Stimulated activated CD4-positive, alpha-beta T cell treated with anti-CD3 and anti-CD28 coated beads, Interleukin-4, amount 100 ng/mL, for 24 hours (primary cell): ENCODE measurements around the gene HOXC12.

Source experiments
- DNase-seq: peaks from one replicate; pipeline ENCODE4 v3.0.0-alpha.2; 2020

Gene HOXC12

GRCh38 chr12:53998110-53998899 lies 43.6 kb downstream of the HOXC12 start:
- no peak for DNase-seq

- no peak for DNase-seq
Observed at GRCh38 chr12:53998900-53999236, 44.2 kb downstream of the HOXC12 start.

- DNase-seq, result no peak
Observed at GRCh38 chr12:53999559-54000115, 44.9 kb downstream of the HOXC12 start.

GRCh38 chr12:54000116-54001114 lies 45.7 kb downstream of the HOXC12 start, which contains the start of gene HOXC9:
Gene HOXC9, plus strand, starts transcription at chr12:54000161. Its CDS starts 28 bp downstream, at chr12:54000189.
- no peak for DNase-seq

GRCh38 chr12:54001283-54002187 lies 46.8 kb downstream of the HOXC12 start:
- DNase-seq, result no peak

GRCh38 chr12:54002278-54002914 lies 47.7 kb downstream of the HOXC12 start:
- DNase-seq, result no peak

GRCh38 chr12:54002915-54003389 lies 48.2 kb downstream of the HOXC12 start:
- no peak for DNase-seq

GRCh38 chr12:54003625-54004024 lies 48.9 kb downstream of the HOXC12 start:
- no peak for DNase-seq

GRCh38 chr12:54004063-54004840 lies 49.5 kb downstream of the HOXC12 start:
- no peak for DNase-seq

GRCh38 chr12:54004841-54005530 lies 50.3 kb downstream of the HOXC12 start:
- DNase-seq, result no peak

- DNase-seq, result no peak
Observed at GRCh38 chr12:54005531-54005852, 50.8 kb downstream of the HOXC12 start.

- DNase-seq, result peak; percentile 87
Observed at GRCh38 chr12:54005853-54006558, 51.3 kb downstream of the HOXC12 start.

GRCh38 chr12:54006559-54007220 lies 52.0 kb downstream of the HOXC12 start:
- DNase-seq, result no peak

- no peak for DNase-seq
Observed at GRCh38 chr12:54007538-54008259, 53.0 kb downstream of the HOXC12 start.

GRCh38 chr12:54008260-54008552 lies 53.5 kb downstream of the HOXC12 start:
- DNase-seq, result no peak
